CD14-positive monocyte (primary cell): ENCODE data around the gene HDAC10. TPM values are rescaled to one million over a fixed set of nuclear protein-coding genes. Genes with fewer than 3 reads are reported as not detected.

ENCODE experiments used
- DNase-seq, 3 donors: peaks; one replicate each; pipeline ENCODE4 v3.0.0-alpha.2; 2011 to 2022
- H2AFZ ChIP-seq: 2 replicates; pipeline ENCODE4 v1.6.0; 2012; ENCODE audit warnings: mild to moderate bottlenecking, low read depth, low read length, inconsistent platforms; ENCODE audit not compliant: insufficient read depth, poor library complexity, severe bottlenecking
- H3K27ac ChIP-seq, 2 donors: 1 replicate in 1 of 2; 2 replicates in 1 of 2; pipeline ENCODE4 v1.5.1; 2012 to 2013; ENCODE audit warnings: low read length in 2 of 2, control low read depth in 1 of 2, inconsistent platforms in 1 of 2, low read depth in 1 of 2, mild to moderate bottlenecking in 1 of 2
- H3K27me3 ChIP-seq, 2 donors: one replicate each; pipeline versions ENCODE4 v1.6.0 to v1.6.1; 2011 to 2013; ENCODE audit warnings: low read length in 2 of 2; ENCODE audit not compliant: control insufficient read depth in 2 of 2, insufficient read depth in 2 of 2
- H3K36me3 ChIP-seq, 2 donors: replicated peaks in 1 of 2; 1 replicate in 1 of 2; 2 replicates in 1 of 2; pipeline versions ENCODE4 v1.5.1 to v1.6.1; 2012 to 2013; ENCODE audit warnings: low read length in 2 of 2, control low read depth in 1 of 2, inconsistent platforms in 1 of 2, mild to moderate bottlenecking in 1 of 2; ENCODE audit not compliant: insufficient read depth in 2 of 2, control insufficient read depth in 1 of 2
- H3K4me1 ChIP-seq, 2 donors: 1 replicate in 1 of 2; 2 replicates in 1 of 2; pipeline versions ENCODE4 v1.5.1 to v1.6.1; 2012 to 2013; ENCODE audit warnings: low read length in 2 of 2, control low read depth in 1 of 2, inconsistent platforms in 1 of 2, mild to moderate bottlenecking in 1 of 2, moderate library complexity in 1 of 2; ENCODE audit not compliant: insufficient read depth in 2 of 2, control insufficient read depth in 1 of 2
- H3K4me2 ChIP-seq: replicated peaks from 2 replicates; pipeline ENCODE3; 2012; ENCODE audit warnings: low read length, moderate library complexity, mild to moderate bottlenecking; ENCODE audit not compliant: poor library complexity, severe bottlenecking; ENCODE audit errors: extremely low read depth
- H3K4me3 ChIP-seq, 3 experiments: fragments of 200-600 bp in 1 of 3; sonication (generic) in 1 of 3; replicated peaks in 1 of 3; 1 replicate in 2 of 3; 2 replicates in 1 of 3; pipeline ENCODE4 v1.5.1; 2011 to 2013; ENCODE audit warnings: low read length in 3 of 3, mild to moderate bottlenecking in 3 of 3, control low read depth in 2 of 3, low read depth in 2 of 3, inconsistent platforms in 1 of 3, moderate library complexity in 1 of 3
- H3K79me2 ChIP-seq: 2 replicates; pipeline ENCODE4 v1.6.0; 2012; ENCODE audit warnings: mild to moderate bottlenecking, control low read depth, inconsistent platforms, low read length, moderate library complexity; ENCODE audit not compliant: insufficient read depth
- H3K9ac ChIP-seq: 2 replicates; pipeline ENCODE4 v1.6.0; 2017; ENCODE audit warnings: low read length, mild to moderate bottlenecking; ENCODE audit not compliant: insufficient read depth, poor library complexity, severe bottlenecking
- H3K9me3 ChIP-seq, 2 donors: replicated peaks in 1 of 2; 1 replicate in 1 of 2; 2 replicates in 1 of 2; pipeline versions ENCODE4 v1.5.1 to v1.6.1; 2012 to 2013; ENCODE audit warnings: low read length in 2 of 2, control low read depth in 1 of 2; ENCODE audit not compliant: control insufficient read depth in 1 of 2, insufficient read depth in 1 of 2
- H4K20me1 ChIP-seq: 2 replicates; pipeline ENCODE4 v1.6.0; 2012; ENCODE audit warnings: mild to moderate bottlenecking, low read length, control low read depth, moderate library complexity; ENCODE audit not compliant: insufficient read depth
- H3K27ac Mint-ChIP-seq, 7 donors: one replicate each; pipeline ENCODE4 v1.8.0; 2020; ENCODE audit warnings: mild to moderate bottlenecking in 7 of 7, mixed read lengths in 7 of 7, moderate library complexity in 6 of 7, inconsistent platforms in 2 of 7
- H3K27me3 Mint-ChIP-seq, 3 donors: one replicate each; pipeline ENCODE4 v1.8.0; 2021 to 2022; ENCODE audit warnings: low read depth in 3 of 3, mild to moderate bottlenecking in 3 of 3, mixed read lengths in 3 of 3, moderate library complexity in 3 of 3, inconsistent platforms in 1 of 3
- H3K36me3 Mint-ChIP-seq, 2 donors: one replicate each; pipeline ENCODE4 v1.8.0; 2020; ENCODE audit warnings: mixed read lengths in 2 of 2, inconsistent platforms in 1 of 2, mild to moderate bottlenecking in 1 of 2
- H3K4me1 Mint-ChIP-seq: one replicate; pipeline ENCODE4 v1.8.0; 2020; ENCODE audit warnings: mild to moderate bottlenecking, mixed read lengths
- H3K4me3 Mint-ChIP-seq, 2 donors: one replicate each; pipeline ENCODE4 v1.8.0; 2020; ENCODE audit warnings: mild to moderate bottlenecking in 2 of 2, mixed read lengths in 2 of 2, moderate library complexity in 1 of 2
- H3K9me3 Mint-ChIP-seq, 7 donors: one replicate each; pipeline ENCODE4 v1.8.0; 2020 to 2022; ENCODE audit warnings: mixed read lengths in 7 of 7, mild to moderate bottlenecking in 6 of 7, moderate library complexity in 6 of 7, inconsistent platforms in 2 of 7
- WGBS: methylation state at CpG from one replicate; pipeline ENCODE4 v1.1.5; 2013; ENCODE audit warnings: missing lambda C conversion rate; ENCODE audit not compliant: insufficient coverage; 5-methylcytosine and 5-hydroxymethylcytosine counted together
- intact Hi-C, 2 donors: fragments of 100-400 bp; cut with micrococcal nuclease; formaldehyde crosslinking; loops; one replicate each; pipeline versions ENCODE4 v1.15.0 to v1.15.1; 2023
- polyA plus RNA-seq, 3 donors: library from polyadenylated mRNA; depleted of rRNA in 1 of 3; unstranded in 2 of 3; stranded (reverse) in 1 of 3; fragments of 300-500 nt in 2 of 3; fragments of >200 nt in 1 of 3; fragmentation: Illumina TruSeq in 2 of 3; gene quantifications; 1 replicate in 2 of 3; 2 replicates in 1 of 3; pipeline ENCODE4 v1.2.3, GENCODE V29; 2012 to 2021
- TF ChIP-seq, protein P1 (sequence below): fragments of 200-600 bp; IDR thresholded peaks from one replicate; pipeline ENCODE4 v1.8.0; 2022; ENCODE audit warnings: antibody characterized with exemption, mild to moderate bottlenecking

HDAC10 gene
- polyA plus RNA-seq, 3 donors: 9.2 to 148 (median 13.7) TPM

DNA sequence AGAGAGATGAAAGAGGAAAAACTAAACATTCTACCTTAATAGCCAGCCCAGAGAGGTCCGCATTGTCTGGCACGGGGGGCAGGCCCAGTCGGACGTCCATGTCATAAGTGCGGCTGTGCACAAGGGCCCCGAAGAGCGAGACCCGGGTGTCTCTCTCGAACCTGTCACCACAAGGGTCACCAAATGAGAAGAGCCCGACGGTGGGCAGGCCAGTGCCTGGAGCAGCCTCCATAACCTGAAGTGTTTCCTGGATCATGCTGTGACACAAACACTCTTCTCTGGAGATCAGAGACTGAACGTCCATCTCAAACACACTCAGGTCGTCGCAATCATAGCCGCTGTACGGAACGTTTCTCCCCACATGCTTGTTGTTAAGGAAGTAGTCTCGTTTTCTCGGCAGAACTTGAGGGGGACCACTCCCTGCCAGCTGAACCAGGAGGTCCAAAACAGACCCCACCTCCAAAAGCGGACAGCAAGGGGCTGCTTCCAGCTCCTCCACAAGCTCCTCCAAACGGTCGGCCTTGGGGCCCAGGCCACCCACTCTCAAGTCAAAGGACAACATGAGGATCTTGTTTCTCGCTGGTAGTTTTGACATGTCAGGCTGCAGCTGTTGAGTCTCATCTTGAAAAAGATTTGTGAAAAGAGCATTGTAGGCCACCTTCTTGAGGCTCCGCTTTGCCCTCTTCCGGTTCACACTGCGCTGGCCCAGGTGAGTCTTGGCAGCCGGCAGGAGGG is 7.2 kb downstream of the HDAC10 start:
- H3K27me3 Mint-ChIP-seq: no peaks in the 10 kb centered on the region
- peaks cover 18% of the 10 kb centered on the region for H4K20me1 ChIP-seq
- H3K79me2 ChIP-seq: peaks cover 75% of the 10 kb centered on the region
- H3K4me3 ChIP-seq: peak overlapping the region; percentile 77 to 99 (median 98)
- peak overlapping the region; percentile 97 for H2AFZ ChIP-seq
- DNase-seq: no peak
- peak overlapping the region; percentile 97 to 100 (median 99) for H3K27ac Mint-ChIP-seq
- peaks cover 18 to 35% of the 10 kb centered on the region in 2 donors for H3K36me3 Mint-ChIP-seq
- H3K4me3 Mint-ChIP-seq: peak overlapping the region; percentile 96 to 98
- intact Hi-C loops: loop anchor here in 1 of 2 donors (2.0 kb wide), 1 partner anchor 99 kb away; the partner anchor contains the start of gene PPP6R2
- peaks cover 23 to 46% of the 10 kb centered on the region in 2 donors for H3K36me3 ChIP-seq
- H3K9me3 Mint-ChIP-seq: peaks cover 0 to 2% (median 0%) of the 10 kb centered on the region in 7 donors
- peaks cover 50 to 57% of the 10 kb centered on the region in 2 donors for H3K4me1 ChIP-seq
- no peaks in the 10 kb centered on the region for H3K9me3 ChIP-seq
- H3K4me1 Mint-ChIP-seq: peaks cover 45% of the 10 kb centered on the region
- H3K4me2 ChIP-seq: peak overlapping the region; percentile 95
- TF ChIP-seq, protein P1, sequence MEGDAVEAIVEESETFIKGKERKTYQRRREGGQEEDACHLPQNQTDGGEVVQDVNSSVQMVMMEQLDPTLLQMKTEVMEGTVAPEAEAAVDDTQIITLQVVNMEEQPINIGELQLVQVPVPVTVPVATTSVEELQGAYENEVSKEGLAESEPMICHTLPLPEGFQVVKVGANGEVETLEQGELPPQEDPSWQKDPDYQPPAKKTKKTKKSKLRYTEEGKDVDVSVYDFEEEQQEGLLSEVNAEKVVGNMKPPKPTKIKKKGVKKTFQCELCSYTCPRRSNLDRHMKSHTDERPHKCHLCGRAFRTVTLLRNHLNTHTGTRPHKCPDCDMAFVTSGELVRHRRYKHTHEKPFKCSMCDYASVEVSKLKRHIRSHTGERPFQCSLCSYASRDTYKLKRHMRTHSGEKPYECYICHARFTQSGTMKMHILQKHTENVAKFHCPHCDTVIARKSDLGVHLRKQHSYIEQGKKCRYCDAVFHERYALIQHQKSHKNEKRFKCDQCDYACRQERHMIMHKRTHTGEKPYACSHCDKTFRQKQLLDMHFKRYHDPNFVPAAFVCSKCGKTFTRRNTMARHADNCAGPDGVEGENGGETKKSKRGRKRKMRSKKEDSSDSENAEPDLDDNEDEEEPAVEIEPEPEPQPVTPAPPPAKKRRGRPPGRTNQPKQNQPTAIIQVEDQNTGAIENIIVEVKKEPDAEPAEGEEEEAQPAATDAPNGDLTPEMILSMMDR: no peak
- peak overlapping the region; percentile 87 to 96 for H3K27ac ChIP-seq
- WGBS: 29% methylated on average over 22 of the region's 27 CpGs
- H3K27me3 ChIP-seq: no peaks in the 10 kb centered on the region
- H3K9ac ChIP-seq: peak overlapping the region; percentile 90

DNA sequence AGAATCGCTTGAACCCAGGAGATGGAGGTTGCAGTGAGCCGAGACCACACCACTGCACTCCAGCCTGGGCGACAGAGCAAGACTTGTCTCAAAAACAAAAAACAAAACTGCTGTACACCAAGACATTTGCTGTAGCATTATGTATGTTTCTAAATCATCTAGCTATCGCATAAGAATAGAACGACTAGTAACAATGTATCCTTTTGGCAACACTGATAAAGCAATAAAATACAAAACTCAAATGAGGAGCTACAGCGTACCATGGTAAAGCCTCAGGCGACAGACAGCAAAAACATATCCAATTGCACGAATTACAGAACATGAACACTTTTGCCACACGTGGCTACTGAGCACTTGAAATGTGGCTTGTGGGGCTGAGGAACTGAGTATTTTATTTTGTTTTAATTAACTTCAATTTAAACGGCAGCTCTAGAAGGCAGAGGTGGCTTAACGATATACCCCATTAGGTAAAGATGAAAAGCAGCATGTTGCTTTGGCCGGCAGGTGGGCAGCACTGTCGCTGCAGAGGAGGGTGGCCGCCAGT is 8.6 kb downstream of the HDAC10 start:
- H3K4me1 ChIP-seq: peaks cover 43 to 49% of the 10 kb centered on the region in 2 donors
- Mint-ChIP-seq H3K9me3 (peaks cover 0 to 2% (median 0%) of the 10 kb centered on the region in 7 donors), H3K4me1 (peaks cover 43% of the 10 kb centered on the region), H3K27ac (peak overlapping the region in 2 of 7 donors; percentile 40 to 54), H3K4me3 (peak overlapping the region in 1 of 2 donors; percentile 0), H3K27me3 (no peaks in the 10 kb centered on the region), H3K36me3 (peaks cover 24 to 42% of the 10 kb centered on the region in 2 donors)
- peak overlapping the region; percentile 44 for H3K4me2 ChIP-seq
- intact Hi-C loops: no loop called here
- H3K27ac ChIP-seq: no peak overlapping the region
- peak overlapping the region in 1 of 3 experiments; percentile 98 for H3K4me3 ChIP-seq
- no peak overlapping the region for H2AFZ ChIP-seq
- no peak for DNase-seq
- peak overlapping the region; percentile 1 for H3K9ac ChIP-seq
- peaks cover 19 to 35% of the 10 kb centered on the region in 2 donors for H3K36me3 ChIP-seq
- 100% methylated on average over 2 of the region's 14 CpGs for WGBS
- peaks cover 20% of the 10 kb centered on the region for H4K20me1 ChIP-seq
- no peaks in the 10 kb centered on the region for H3K9me3 ChIP-seq
- TF ChIP-seq, protein P1: no peak
- H3K27me3 ChIP-seq: no peaks in the 10 kb centered on the region
- H3K79me2 ChIP-seq: peaks cover 74% of the 10 kb centered on the region
